Caco-2 (cell line): ENCODE measurements around the gene SUSD2. TPM values are rescaled to one million over a fixed set of nuclear protein-coding genes. Genes with fewer than 3 reads are reported as not detected.

Source experiments
- BruUV-seq: library from RNA; stranded (reverse); fragments of 400-500 nt; replicated peaks from 2 replicates; lab custom pipeline; 2021; lab: Mats Ljungman, UMichigan
- CTCF ChIA-PET: fragments of 300-600 bp; sonication (Branson Sonifier 250); formaldehyde crosslinking; loops from one replicate; lab custom pipeline; 2022; ENCODE audit warnings: antibody characterized with exemption; lab: Charles Lee
- POLR2A ChIA-PET: fragments of 300-600 bp; sonication (Branson Sonifier 250); formaldehyde crosslinking; loops from one replicate; lab custom pipeline; 2022; ENCODE audit warnings: antibody characterized with exemption; lab: Charles Lee
- DNase-seq, 2 experiments: peaks; one replicate each; pipeline versions ENCODE4 v3.0.0 to v3.0.0-alpha.2; 2020 to 2022
- H3K27me3 ChIP-seq: replicated peaks from 2 replicates; pipeline ENCODE4 v1.6.0; 2011; ENCODE audit warnings: low read length; ENCODE audit not compliant: control insufficient read depth, insufficient read depth
- H3K36me3 ChIP-seq: 2 replicates; pipeline ENCODE4 v1.5.1; 2011; ENCODE audit warnings: low read length; ENCODE audit not compliant: control insufficient read depth, insufficient read depth
- H3K4me1 ChIP-seq: fragments of 250-450 bp; sonication (Bioruptor Pico); 2 replicates; pipeline ENCODE4 v1.5.1; 2020; ENCODE audit warnings: mild to moderate bottlenecking
- H3K4me3 ChIP-seq: 2 replicates; pipeline ENCODE4 v1.5.1; 2011; ENCODE audit warnings: low read depth, mild to moderate bottlenecking, control low read depth, low read length
- H3K9me3 ChIP-seq: fragments of 250-450 bp; sonication (Bioruptor Pico); 2 replicates; pipeline ENCODE4 v1.5.1; 2020; ENCODE audit warnings: mild to moderate bottlenecking, moderate library complexity
- H3K27ac Mint-ChIP-seq: one replicate; pipeline ENCODE4 v1.8.0; 2022; ENCODE audit warnings: mixed read lengths; ENCODE audit not compliant: unreplicated experiment
- H3K27me3 Mint-ChIP-seq: one replicate; pipeline ENCODE4 v1.8.0; 2022; ENCODE audit warnings: mixed read lengths; ENCODE audit not compliant: insufficient read depth, unreplicated experiment
- H3K36me3 Mint-ChIP-seq: one replicate; pipeline ENCODE4 v1.8.0; 2022; ENCODE audit warnings: mild to moderate bottlenecking, mixed read lengths; ENCODE audit not compliant: insufficient read depth, unreplicated experiment
- H3K4me1 Mint-ChIP-seq: one replicate; pipeline ENCODE4 v1.8.0; 2022; ENCODE audit warnings: low read depth, mixed read lengths; ENCODE audit not compliant: unreplicated experiment
- H3K4me3 Mint-ChIP-seq: one replicate; pipeline ENCODE4 v1.8.0; 2022; ENCODE audit warnings: mild to moderate bottlenecking, moderate library complexity, mixed read lengths; ENCODE audit not compliant: unreplicated experiment
- H3K9me3 Mint-ChIP-seq: one replicate; pipeline ENCODE4 v1.8.0; 2022; ENCODE audit warnings: mixed read lengths; ENCODE audit not compliant: unreplicated experiment
- intact Hi-C: fragments of 100-400 bp; cut with micrococcal nuclease; formaldehyde crosslinking; loops from one replicate; pipeline ENCODE4 v1.10.0; 2022; ENCODE audit not compliant: unreplicated experiment
- total RNA-seq: library from RNA; stranded (reverse); gene quantifications from 2 replicates; pipeline ENCODE4 v1.2.3, GENCODE V29; 2022
- TF ChIP-seq, protein P1 (sequence below), 2 experiments: fragments of 200-600 bp in 1 of 2; IDR thresholded peaks; 1 replicate in 1 of 2; 2 replicates in 1 of 2; pipeline versions ENCODE4 v1.5.1 to v1.8.0; 2011 to 2022; ENCODE audit warnings: antibody characterized with exemption in 1 of 2, control low read depth in 1 of 2, inconsistent platforms in 1 of 2, low read depth in 1 of 2, low read length in 1 of 2, mild to moderate bottlenecking in 1 of 2, moderate library complexity in 1 of 2; ENCODE audit not compliant: insufficient read depth in 1 of 2, severe bottlenecking in 1 of 2, unreplicated experiment in 1 of 2

Gene SUSD2
- total RNA-seq, 1 experiment from 2014 or later: 7.0 TPM

DNA sequence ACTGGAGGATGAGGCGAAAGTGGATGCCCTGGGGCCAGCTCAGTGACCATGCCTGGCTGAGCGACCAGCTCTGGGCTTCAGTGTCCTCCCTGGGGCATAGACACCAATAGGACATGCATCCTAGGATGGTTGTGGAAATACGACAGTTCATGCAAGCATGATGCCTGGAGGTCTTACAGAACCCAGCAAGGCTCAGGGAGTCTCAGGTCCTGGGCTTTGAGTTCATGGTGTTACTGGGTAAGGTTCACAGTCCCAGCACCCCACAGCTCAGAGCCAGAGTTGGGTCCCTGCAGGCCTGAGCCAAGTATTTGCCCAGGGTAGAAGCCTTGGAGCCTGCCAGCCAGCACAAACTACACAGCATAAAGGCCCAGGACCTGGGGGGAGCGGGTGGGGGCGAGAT lies 4.2 kb upstream of the SUSD2 start:
- H3K27ac Mint-ChIP-seq: no peak overlapping the region
- CTCF ChIA-PET: interaction anchor here (0.7 to 1.2 kb wide), 2 partner anchors 10 to 1994 kb away, joined by 3 to 5 read pairs; no protein-coding TSS in a partner anchor

DNA sequence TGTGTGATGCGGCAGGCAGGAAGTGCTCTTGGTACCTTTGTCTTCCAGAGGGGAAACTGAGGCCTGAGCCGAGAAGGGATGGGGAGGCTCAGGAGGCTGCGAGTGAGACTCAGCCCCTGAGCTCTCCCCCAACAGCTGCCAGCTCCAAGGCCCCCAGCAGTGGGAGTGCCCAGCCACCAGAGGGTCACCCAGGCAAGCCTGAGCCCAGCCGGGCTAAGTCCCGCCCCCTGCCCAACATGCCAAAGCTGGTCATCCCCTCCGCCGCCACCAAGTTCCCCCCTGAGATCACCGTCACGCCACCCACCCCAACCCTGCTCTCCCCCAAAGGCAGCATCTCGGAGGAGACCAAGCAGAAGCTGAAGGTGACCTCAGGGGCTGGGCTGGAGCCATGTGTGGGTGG lies 3.8 kb upstream of the SUSD2 start:
- Mint-ChIP-seq H3K9me3 (no peaks in the 10 kb centered on the region), H3K36me3 (peaks cover 19% of the 10 kb centered on the region), H3K4me3 (no peak overlapping the region), H3K4me1 (no peaks in the 10 kb centered on the region), H3K27ac (no peak overlapping the region), H3K27me3 (no peaks in the 10 kb centered on the region)
- Histone ChIP-seq H3K27me3 (no peaks in the 10 kb centered on the region), H3K36me3 (no peaks in the 10 kb centered on the region; the same call in none of the 2 replicates), H3K9me3 (no peaks in the 10 kb centered on the region), H3K4me1 (peaks cover 16% of the 10 kb centered on the region), H3K4me3 (no peak overlapping the region)
- POLR2A ChIA-PET: no interaction called here
- CTCF ChIA-PET: interaction anchor here (0.7 kb wide), 1 partner anchor 1995 kb away, joined by 3 read pairs; no protein-coding TSS in a partner anchor
- no peak for DNase-seq
- TF ChIP-seq, protein P1, sequence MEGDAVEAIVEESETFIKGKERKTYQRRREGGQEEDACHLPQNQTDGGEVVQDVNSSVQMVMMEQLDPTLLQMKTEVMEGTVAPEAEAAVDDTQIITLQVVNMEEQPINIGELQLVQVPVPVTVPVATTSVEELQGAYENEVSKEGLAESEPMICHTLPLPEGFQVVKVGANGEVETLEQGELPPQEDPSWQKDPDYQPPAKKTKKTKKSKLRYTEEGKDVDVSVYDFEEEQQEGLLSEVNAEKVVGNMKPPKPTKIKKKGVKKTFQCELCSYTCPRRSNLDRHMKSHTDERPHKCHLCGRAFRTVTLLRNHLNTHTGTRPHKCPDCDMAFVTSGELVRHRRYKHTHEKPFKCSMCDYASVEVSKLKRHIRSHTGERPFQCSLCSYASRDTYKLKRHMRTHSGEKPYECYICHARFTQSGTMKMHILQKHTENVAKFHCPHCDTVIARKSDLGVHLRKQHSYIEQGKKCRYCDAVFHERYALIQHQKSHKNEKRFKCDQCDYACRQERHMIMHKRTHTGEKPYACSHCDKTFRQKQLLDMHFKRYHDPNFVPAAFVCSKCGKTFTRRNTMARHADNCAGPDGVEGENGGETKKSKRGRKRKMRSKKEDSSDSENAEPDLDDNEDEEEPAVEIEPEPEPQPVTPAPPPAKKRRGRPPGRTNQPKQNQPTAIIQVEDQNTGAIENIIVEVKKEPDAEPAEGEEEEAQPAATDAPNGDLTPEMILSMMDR (IDR thresholded peaks at IDR 0.05; ENCODE audit: insufficient read depth in 1 of 2, low read depth in 1 of 2, low read length in 1 of 2, severe bottlenecking in 1 of 2, unreplicated experiment in 1 of 2): no peak
- intact Hi-C loops: loop anchor here (5.0 kb wide), 1 partner anchor 195 kb away; the partner anchor contains the start of gene GSTT2
- BruUV-seq: no TSS peak

More for the DNA sequence above, 4.2 kb upstream of the SUSD2 start:
- Histone ChIP-seq H3K9me3 (no peaks in the 10 kb centered on the region), H3K4me3 (no peak overlapping the region), H3K4me1 (peaks cover 15% of the 10 kb centered on the region), H3K27me3 (no peaks in the 10 kb centered on the region), H3K36me3 (no peaks in the 10 kb centered on the region; the same call in none of the 2 replicates)
- TF ChIP-seq, protein P1 (IDR thresholded peaks at IDR 0.05; ENCODE audit: insufficient read depth in 1 of 2, low read depth in 1 of 2, low read length in 1 of 2, severe bottlenecking in 1 of 2, unreplicated experiment in 1 of 2): no peak
- peaks cover 19% of the 10 kb centered on the region for H3K36me3 Mint-ChIP-seq
- H3K9me3 Mint-ChIP-seq: no peaks in the 10 kb centered on the region
- no peak for DNase-seq
- no TSS peak for BruUV-seq
- no peaks in the 10 kb centered on the region for H3K4me1 Mint-ChIP-seq
- H3K27me3 Mint-ChIP-seq: no peaks in the 10 kb centered on the region
- no peak overlapping the region for H3K4me3 Mint-ChIP-seq
- intact Hi-C loops: loop anchor here (5.0 kb wide), 1 partner anchor 195 kb away; the partner anchor contains the start of gene GSTT2
- POLR2A ChIA-PET: no interaction called here

DNA sequence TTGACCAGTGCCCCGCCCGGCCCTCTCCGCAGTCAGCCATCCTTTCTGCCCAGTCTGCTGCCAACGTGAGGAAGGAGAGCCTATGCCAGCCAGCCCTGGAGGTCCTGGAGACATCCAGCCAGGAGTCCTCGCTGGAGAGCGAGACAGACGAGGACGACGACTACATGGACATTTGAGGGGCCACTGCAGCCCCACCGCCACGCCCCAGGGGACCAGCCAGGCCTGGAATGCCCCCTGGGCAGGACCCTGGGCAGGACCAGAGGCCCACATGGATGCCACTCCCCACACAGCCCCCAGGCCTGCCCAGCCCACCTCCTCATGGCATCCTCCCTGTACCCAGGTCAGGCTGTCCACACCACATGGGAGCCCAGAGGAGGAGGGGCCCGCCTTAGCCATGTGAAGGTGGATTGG lies 3.3 kb upstream of the SUSD2 start:
- no TSS peak for BruUV-seq

More for the DNA sequence above, 3.3 kb upstream of the SUSD2 start:
- no peaks in the 10 kb centered on the region; the same call in none of the 2 replicates for H3K36me3 ChIP-seq
- Mint-ChIP-seq H3K9me3 (no peaks in the 10 kb centered on the region), H3K4me1 (no peaks in the 10 kb centered on the region), H3K27ac (no peak overlapping the region), H3K36me3 (peaks cover 19% of the 10 kb centered on the region), H3K27me3 (no peaks in the 10 kb centered on the region), H3K4me3 (no peak overlapping the region)
- H3K4me1 ChIP-seq: peaks cover 16% of the 10 kb centered on the region
- no peaks in the 10 kb centered on the region for H3K9me3 ChIP-seq
- H3K27me3 ChIP-seq: no peaks in the 10 kb centered on the region
- ChIA-PET POLR2A (no interaction called here), CTCF (no interaction called here)
- intact Hi-C loops: loop anchor here (5.0 kb wide), 1 partner anchor 196 kb away; the partner anchor contains the start of gene GSTT2
- H3K4me3 ChIP-seq: no peak overlapping the region
- DNase-seq: no peak
- TF ChIP-seq, protein P1 (IDR thresholded peaks at IDR 0.05; ENCODE audit: insufficient read depth in 1 of 2, low read depth in 1 of 2, low read length in 1 of 2, severe bottlenecking in 1 of 2, unreplicated experiment in 1 of 2): no peak
